Mesendoderm (in vitro differentiated cells): Measurements from ENCODE around the gene NCAN. TPM values are rescaled to one million over a fixed set of nuclear protein-coding genes. Genes with fewer than 3 reads are reported as not detected.
A peak's percentile ranks its signal among the peaks of the same experiment; 100 is the strongest.

Experiments
- DNase-seq: peaks from one replicate; pipeline ENCODE4 v3.0.0; 2013
- H2AK5ac ChIP-seq: 2 replicates; pipeline ENCODE4 v1.6.1; 2013; ENCODE audit warnings: low read length, inconsistent platforms
- H2BK120ac ChIP-seq: 2 replicates; pipeline ENCODE4 v1.6.1; 2013; ENCODE audit warnings: low read depth, mild to moderate bottlenecking, low read length, moderate library complexity, mixed read lengths
- H2BK15ac ChIP-seq: replicated peaks from 2 replicates; pipeline ENCODE4 v1.6.1; 2013; ENCODE audit warnings: low read depth, mild to moderate bottlenecking, moderate library complexity
- H2BK5ac ChIP-seq: 2 replicates; pipeline ENCODE4 v1.6.1; 2013; ENCODE audit warnings: low read length, inconsistent platforms
- H3K18ac ChIP-seq: 2 replicates; pipeline ENCODE4 v1.6.1; 2013; ENCODE audit warnings: mild to moderate bottlenecking, low read length, mixed read lengths
- H3K23ac ChIP-seq: one replicate; pipeline ENCODE4 v1.6.1; 2013; ENCODE audit warnings: low read length
- H3K27ac ChIP-seq: 2 replicates; pipeline ENCODE4 v1.5.1; 2013; ENCODE audit warnings: low read depth, mild to moderate bottlenecking, inconsistent platforms, low read length, moderate library complexity
- H3K27me3 ChIP-seq: 2 replicates; pipeline ENCODE4 v1.6.1; 2013; ENCODE audit warnings: low read length, control low read depth, mild to moderate bottlenecking, inconsistent platforms; ENCODE audit not compliant: insufficient read depth, poor library complexity
- H3K36me3 ChIP-seq: 2 replicates; pipeline ENCODE4 v1.6.1; 2013; ENCODE audit warnings: low read length, inconsistent platforms; ENCODE audit not compliant: control insufficient read depth, insufficient read depth
- H3K4ac ChIP-seq: one replicate; pipeline ENCODE4 v1.6.1; 2013; ENCODE audit warnings: low read depth, mild to moderate bottlenecking, low read length, moderate library complexity
- H3K4me1 ChIP-seq: 2 replicates; pipeline ENCODE4 v1.6.1; 2013; ENCODE audit warnings: low read depth, low read length, inconsistent platforms; ENCODE audit not compliant: control insufficient read depth
- H3K4me2 ChIP-seq: 2 replicates; pipeline ENCODE4 v1.6.1; 2013; ENCODE audit warnings: low read length
- H3K4me3 ChIP-seq: 2 replicates; pipeline ENCODE4 v1.5.1; 2013; ENCODE audit warnings: mild to moderate bottlenecking, low read length
- H3K56ac ChIP-seq: one replicate; pipeline ENCODE4 v1.6.1; 2013; ENCODE audit warnings: low read length
- H3K79me1 ChIP-seq: 2 replicates; pipeline ENCODE4 v1.6.1; 2013; ENCODE audit warnings: low read length, inconsistent platforms
- H3K79me2 ChIP-seq: 2 replicates; pipeline ENCODE4 v1.6.1; 2013; ENCODE audit warnings: mild to moderate bottlenecking, low read length; ENCODE audit not compliant: control insufficient read depth, insufficient read depth
- H3K9ac ChIP-seq: 2 replicates; pipeline ENCODE4 v1.6.1; 2013; ENCODE audit warnings: low read length, inconsistent platforms
- H4K5ac ChIP-seq: one replicate; pipeline ENCODE4 v1.6.1; 2013; ENCODE audit warnings: low read length
- H4K8ac ChIP-seq: one replicate; pipeline ENCODE4 v1.6.1; 2013; ENCODE audit warnings: low read depth, mild to moderate bottlenecking, control low read depth, low read length, moderate library complexity
- WGBS: extraction: QIAGEN DNeasy Blood & Tissue Kit; methylation state at CpG from one replicate; pipeline ENCODE4 v1.1.7; 2013; ENCODE audit warnings: low lambda C conversion rate, missing lambda C conversion rate; ENCODE audit not compliant: insufficient coverage; ENCODE audit errors: extremely low coverage; 5-methylcytosine and 5-hydroxymethylcytosine counted together
- polyA plus RNA-seq, 2 experiments: library from polyadenylated mRNA; stranded (reverse); fragments of 200-250 nt; gene quantifications; one replicate each; pipeline ENCODE4 v1.2.3, GENCODE V29; 2013

Gene NCAN
- polyA plus RNA-seq (2013, experiment 1 of 2), result 0.88 TPM
- 0.84 TPM for polyA plus RNA-seq (2013, experiment 2 of 2)

DNA sequence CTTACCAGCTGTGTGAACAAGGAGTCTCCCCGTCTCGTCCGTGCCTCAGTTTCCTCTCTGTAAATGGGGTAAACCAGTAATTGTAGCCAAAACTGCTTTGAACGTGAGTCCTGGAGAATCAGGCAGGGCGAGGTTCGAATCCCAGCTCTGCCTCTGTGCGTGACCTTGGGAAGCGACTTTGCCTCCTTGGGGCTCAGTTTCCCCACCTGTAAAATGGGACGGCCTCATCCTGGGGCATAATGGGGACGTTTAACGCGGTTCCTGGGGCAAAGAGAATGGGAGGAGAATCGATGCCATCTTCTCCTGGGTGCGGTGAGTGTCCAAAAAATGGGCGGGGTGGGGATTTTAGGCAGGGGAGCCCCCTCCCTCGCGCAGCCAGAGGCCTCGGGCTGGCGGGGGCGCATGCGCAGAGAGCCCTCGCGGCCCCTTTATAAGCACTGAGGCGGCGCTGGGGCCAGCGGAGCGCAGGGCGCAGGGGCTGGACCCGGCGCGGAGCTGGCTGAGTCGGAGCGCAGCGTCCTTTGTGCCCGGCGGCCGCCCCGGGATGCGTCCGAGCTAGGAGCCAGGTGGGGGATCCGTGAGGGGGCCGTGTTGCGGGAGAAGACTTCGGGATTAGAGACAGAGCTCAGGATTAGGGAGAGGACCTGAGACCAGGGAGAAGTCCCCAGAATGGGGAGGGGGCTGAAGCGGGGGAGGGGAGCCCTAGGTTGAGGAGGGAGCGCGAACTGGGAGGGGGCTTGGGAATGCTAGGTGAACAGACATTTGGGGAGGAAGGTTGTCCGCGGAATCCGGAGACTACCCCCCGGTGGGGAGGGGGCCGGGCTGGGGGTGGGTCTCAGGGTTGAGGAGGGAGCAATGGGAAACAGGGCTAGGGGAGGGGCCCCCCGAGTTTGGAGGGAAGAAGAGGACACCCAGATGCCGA is at the start of gene NCAN:
NCAN (plus strand) TSS at position 460 of the 922 bp plus-strand sequence. CDS start 4,996 bp downstream, outside the sequence.
- H3K56ac ChIP-seq, result peak within 1 kb of the TSS; percentile 42
- peak within 1 kb of the TSS; percentile 24 for H3K4me3 ChIP-seq
- no CpG with 5 or more reads among the region's 54 CpGs for WGBS
- H3K36me3 ChIP-seq, result no peaks in the 10 kb centered on the region
- H3K4me1 ChIP-seq, result no peaks in the 10 kb centered on the region
- no peak within 1 kb of the TSS for H3K27ac ChIP-seq
- peak within 1 kb of the TSS; percentile 67 for H3K4me2 ChIP-seq
- no peak within 1 kb of the TSS for H3K4ac ChIP-seq
- H4K8ac ChIP-seq, result no peak within 1 kb of the TSS
- H3K79me2 ChIP-seq, result no peaks in the 10 kb centered on the region
- H2AK5ac ChIP-seq, result no peak within 1 kb of the TSS
- peaks cover 10% of the 10 kb centered on the region for H3K27me3 ChIP-seq
- no peaks in the 10 kb centered on the region for H3K79me1 ChIP-seq
- no peak within 1 kb of the TSS for H4K5ac ChIP-seq
- H3K18ac ChIP-seq, result no peak within 1 kb of the TSS
- DNase-seq, result peak; percentile 48
- no peak within 1 kb of the TSS for H2BK15ac ChIP-seq
- H3K9ac ChIP-seq, result peak within 1 kb of the TSS; percentile 21
- H3K23ac ChIP-seq, result no peak within 1 kb of the TSS
- no peak within 1 kb of the TSS for H2BK5ac ChIP-seq
- H2BK120ac ChIP-seq, result no peak within 1 kb of the TSS

GRCh38 chr19:19162495-19162894 is 49.3 kb upstream of the NCAN start:
- Histone ChIP-seq H3K4ac (no peak overlapping the region), H3K4me2 (no peak overlapping the region), H4K8ac (no peak overlapping the region), H3K23ac (no peak overlapping the region), H3K4me3 (no peak overlapping the region), H2BK120ac (no peak overlapping the region), H2BK5ac (no peak overlapping the region), H2BK15ac (no peak overlapping the region), H3K79me2 (no peaks in the 10 kb centered on the region), H3K36me3 (no peaks in the 10 kb centered on the region), H3K18ac (no peak overlapping the region), H3K27ac (no peak overlapping the region), H3K56ac (no peak overlapping the region), H3K79me1 (no peaks in the 10 kb centered on the region), H3K9ac (no peak overlapping the region), H2AK5ac (no peak overlapping the region), H4K5ac (no peak overlapping the region), H3K4me1 (no peaks in the 10 kb centered on the region), H3K27me3 (no peaks in the 10 kb centered on the region)
- no peak for DNase-seq
- WGBS, result no CpG with 5 or more reads among the region's 7 CpGs

DNA sequence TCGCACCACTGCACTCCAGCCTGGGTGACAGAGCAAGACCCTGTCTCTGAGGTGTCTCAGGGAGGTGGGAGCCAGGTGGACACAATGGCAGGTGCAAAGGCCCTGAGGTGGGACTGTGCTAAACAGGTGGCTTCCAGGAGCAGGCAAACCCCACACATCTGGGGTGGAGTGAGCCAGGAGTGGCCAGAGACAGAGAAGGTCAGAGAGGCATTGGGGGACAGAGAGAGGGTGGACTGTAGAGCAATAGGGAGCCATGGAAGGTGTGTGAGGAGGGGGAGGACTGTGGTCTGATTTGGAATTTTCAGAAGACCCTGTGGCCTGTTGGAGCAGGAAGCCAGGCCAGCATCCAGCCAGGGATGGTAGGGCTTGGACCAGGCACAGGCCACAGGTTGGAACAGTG is 46.4 kb upstream of the NCAN start:
- Histone ChIP-seq H2BK5ac (no peak overlapping the region), H4K5ac (no peak overlapping the region), H3K79me2 (no peaks in the 10 kb centered on the region), H3K4me1 (no peaks in the 10 kb centered on the region), H3K27ac (no peak overlapping the region), H2AK5ac (no peak overlapping the region), H3K4ac (no peak overlapping the region), H3K18ac (no peak overlapping the region), H3K4me3 (no peak overlapping the region), H3K23ac (no peak overlapping the region), H3K9ac (no peak overlapping the region), H3K27me3 (no peaks in the 10 kb centered on the region), H3K36me3 (no peaks in the 10 kb centered on the region), H3K56ac (no peak overlapping the region), H2BK15ac (no peak overlapping the region), H2BK120ac (no peak overlapping the region), H3K79me1 (no peaks in the 10 kb centered on the region), H3K4me2 (no peak overlapping the region), H4K8ac (no peak overlapping the region)
- no peak for DNase-seq
- WGBS, result no CpG with 5 or more reads among the region's 1 CpG

DNA sequence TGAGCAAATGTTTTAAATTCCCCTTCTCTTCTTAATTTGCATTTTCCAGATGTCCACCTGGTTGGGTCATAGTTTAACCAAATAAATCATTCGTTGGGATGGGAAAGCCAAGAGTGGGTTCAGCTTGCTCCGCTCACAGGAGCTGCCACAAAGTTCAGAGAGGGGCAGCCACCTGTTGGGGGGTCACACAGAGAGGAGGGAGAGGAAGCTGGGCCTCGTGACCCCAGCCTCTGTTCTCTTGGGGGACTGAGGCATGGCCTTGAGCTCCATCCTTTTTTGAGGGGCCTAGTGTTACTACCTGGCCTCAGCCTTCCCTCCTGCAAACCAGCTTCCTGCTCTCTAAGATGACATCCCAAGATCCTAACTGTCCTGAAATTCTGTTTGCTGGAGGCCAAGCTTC is 44.1 kb upstream of the NCAN start:
- H4K5ac ChIP-seq, result no peak overlapping the region
- H3K4me3 ChIP-seq, result no peak overlapping the region
- no peak overlapping the region for H3K9ac ChIP-seq
- no peak for DNase-seq
- WGBS, result no CpG with 5 or more reads among the region's 3 CpGs
- no peak overlapping the region for H4K8ac ChIP-seq
- no peaks in the 10 kb centered on the region for H3K36me3 ChIP-seq
- no peak overlapping the region for H2BK5ac ChIP-seq
- H3K18ac ChIP-seq, result no peak overlapping the region
- H2BK15ac ChIP-seq, result no peak overlapping the region
- H3K4me2 ChIP-seq, result no peak overlapping the region
- no peak overlapping the region for H3K23ac ChIP-seq
- H3K4me1 ChIP-seq, result no peaks in the 10 kb centered on the region
- no peak overlapping the region for H2BK120ac ChIP-seq
- no peaks in the 10 kb centered on the region for H3K27me3 ChIP-seq
- H3K79me2 ChIP-seq, result no peaks in the 10 kb centered on the region
- no peak overlapping the region for H3K27ac ChIP-seq
- H3K4ac ChIP-seq, result no peak overlapping the region
- no peak overlapping the region for H2AK5ac ChIP-seq
- H3K79me1 ChIP-seq, result no peaks in the 10 kb centered on the region
- no peak overlapping the region for H3K56ac ChIP-seq

DNA sequence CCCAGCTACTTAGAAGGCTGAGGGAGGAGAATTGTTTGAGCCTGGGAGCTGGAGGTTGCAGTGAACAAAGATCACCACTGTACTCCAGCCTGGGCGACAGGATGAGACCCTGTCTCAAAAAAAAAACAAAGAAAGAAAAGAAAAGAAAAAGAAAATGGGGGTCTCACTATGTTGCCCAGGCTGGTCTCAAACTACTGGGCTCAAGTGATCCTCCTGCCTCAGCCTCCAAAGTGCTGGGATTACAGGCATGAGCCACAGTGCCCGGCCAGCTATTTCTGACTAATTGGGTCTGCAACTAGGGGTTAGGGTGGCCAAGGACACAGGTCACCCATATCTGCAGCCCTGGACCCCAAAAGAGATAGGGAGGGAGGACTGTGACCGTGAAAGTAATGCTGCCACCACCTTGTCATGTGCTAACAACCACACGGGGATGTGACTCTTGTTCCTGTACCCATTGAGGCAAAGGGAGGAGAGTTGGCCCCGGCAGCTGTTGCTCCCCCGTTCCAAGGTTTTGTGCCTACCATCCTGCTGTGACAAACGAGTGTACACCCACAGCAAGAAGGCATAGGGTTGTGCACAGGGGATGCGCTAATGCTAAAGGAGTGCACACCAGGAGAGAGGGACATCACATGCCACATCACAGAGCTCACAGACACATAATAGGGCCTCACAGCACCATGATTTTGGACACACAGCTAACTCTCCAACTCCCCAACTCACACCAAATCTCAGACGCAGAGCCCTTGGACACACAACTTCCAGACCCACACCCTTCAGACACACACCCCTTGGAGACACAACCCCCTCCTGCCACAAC is 42.3 kb upstream of the NCAN start:
- no peaks in the 10 kb centered on the region for H3K4me1 ChIP-seq
- H3K56ac ChIP-seq, result no peak overlapping the region
- H2BK15ac ChIP-seq, result no peak overlapping the region
- H2BK120ac ChIP-seq, result no peak overlapping the region
- H3K36me3 ChIP-seq, result no peaks in the 10 kb centered on the region
- no peak for DNase-seq
- H4K8ac ChIP-seq, result no peak overlapping the region
- no peak overlapping the region for H3K4me2 ChIP-seq
- no peaks in the 10 kb centered on the region for H3K27me3 ChIP-seq
- no peaks in the 10 kb centered on the region for H3K79me1 ChIP-seq
- H2BK5ac ChIP-seq, result no peak overlapping the region
- no peak overlapping the region for H3K27ac ChIP-seq
- no peak overlapping the region for H3K4ac ChIP-seq
- no peak overlapping the region for H3K9ac ChIP-seq
- H3K18ac ChIP-seq, result no peak overlapping the region
- WGBS, result no CpG with 5 or more reads among the region's 9 CpGs
- no peak overlapping the region for H3K4me3 ChIP-seq
- H3K79me2 ChIP-seq, result no peaks in the 10 kb centered on the region
- no peak overlapping the region for H4K5ac ChIP-seq
- no peak overlapping the region for H2AK5ac ChIP-seq
- no peak overlapping the region for H3K23ac ChIP-seq
